ENCODE measurements around the gene SRCIN1.

GRCh38 chr17:38510421-38511149, 95.2 kb downstream of the SRCIN1 start:
- TF ChIP-seq CTCF (IDR thresholded peaks at IDR 0.05) (peak in 2 of 5 experiments; percentile 12 to 19), POLR2A (IDR thresholded peaks at IDR 0.05) (no peak), EP300 (IDR thresholded peaks at IDR 0.05) (no peak)
